ENCODE data around the gene SELENOI. TPM values are rescaled to one million over a fixed set of nuclear protein-coding genes. Genes with fewer than 3 reads are reported as not detected.

Gene SELENOI
- total and polyA plus RNA-seq, 2 of the 4 experiments (the other 2 are of a cell fraction): 5.1 to 25.1 TPM

- H4K91ac ChIP-seq (ENCODE audit: insufficient read depth, low read depth, low read length): 0 out of 2 replicates have a peak overlapping the region, but pooled peaks have one; percentile 33
- peaks cover 13% of the 10 kb centered on the region; the same call in 1 of the 2 replicates for H4K20me1 ChIP-seq (ENCODE audit: insufficient read depth, low read length)
- H4K5ac ChIP-seq (ENCODE audit: low read depth, low read length): no peak overlapping the region
- no peak overlapping the region for H3K4me3 ChIP-seq (ENCODE audit: insufficient read depth, low read depth, low read length)
- H3K27ac ChIP-seq (ENCODE audit: insufficient read depth, low read length): no peak overlapping the region
- no TSS peak for BruUV-seq (replicated peaks)
- H2BK20ac ChIP-seq (ENCODE audit: low read depth, low read length): no peak overlapping the region
- no peaks in the 10 kb centered on the region for H3K36me3 ChIP-seq (ENCODE audit: control insufficient read depth, insufficient read depth, low read length)
- dilution Hi-C loops (cut with HindIII; ENCODE audit: low sequenced_read_pairs, unreplicated experiment): no loop called here
- H3K4ac ChIP-seq (ENCODE audit: low read depth, low read length): no peak overlapping the region
- intact Hi-C loops (cut with micrococcal nuclease): no loop called here
- no peak overlapping the region for H3K18ac ChIP-seq (ENCODE audit: low read depth, low read length)
- H2AK9ac ChIP-seq (replicated peaks; ENCODE audit: low read depth, low read length, poor library complexity): no peak overlapping the region
- peaks cover 18 to 73% of the 10 kb centered on the region in 2 experiments for H3K79me1 ChIP-seq (ENCODE audit: low read depth in 1 of 2, low read length in 2 of 2)
- H3K9me1 ChIP-seq (ENCODE audit: insufficient read depth, low read length): peaks cover 8% of the 10 kb centered on the region
- H3K27me3 ChIP-seq (ENCODE audit: control insufficient read depth, insufficient read depth, low read length): no peaks in the 10 kb centered on the region
- peaks cover 8% of the 10 kb centered on the region for H3K4me1 ChIP-seq (ENCODE audit: control insufficient read depth, insufficient read depth, low read length)
- TF ChIP-seq CTCF (conservative IDR thresholded peaks at IDR 0.05; ENCODE audit: low read depth, low read length): no peak
- TF ChIP-seq RFX5 (IDR thresholded peaks at IDR 0.05; ENCODE audit: low read depth, low read length): no peak
- TF ChIP-seq ELK1 (IDR thresholded peaks at IDR 0.05; ENCODE audit: borderline replicate concordance, low read depth, low read length): no peak
- no peak for TF ChIP-seq SMC3 (IDR thresholded peaks at IDR 0.05; ENCODE audit: low read depth, low read length)
- TF ChIP-seq MAZ (IDR thresholded peaks at IDR 0.05; ENCODE audit: borderline replicate concordance, low read depth, low read length): no peak
- TF ChIP-seq CHD1 (IDR thresholded peaks at IDR 0.05; ENCODE audit: low read depth, low read length): no peak
- no peak for TF ChIP-seq BHLHE40 (IDR thresholded peaks at IDR 0.05; ENCODE audit: low read depth, low read length)
- TF ChIP-seq NFE2L2 (IDR thresholded peaks at IDR 0.05; ENCODE audit: low read depth, low read length): no peak
- no peak for TF ChIP-seq FOS (IDR thresholded peaks at IDR 0.05; ENCODE audit: low read depth, low read length)
- no peak for TF ChIP-seq MAFK (IDR thresholded peaks at IDR 0.05; ENCODE audit: low read depth, low read length)
- TF ChIP-seq RCOR1 (IDR thresholded peaks at IDR 0.05; ENCODE audit: insufficient replicate concordance, low read length): no peak
- no peak for TF ChIP-seq USF2 (IDR thresholded peaks at IDR 0.05; ENCODE audit: low read depth, low read length)
- no peak for TF ChIP-seq MXI1 (IDR thresholded peaks at IDR 0.05; ENCODE audit: borderline replicate concordance, low read depth, low read length)
- no peak for TF ChIP-seq POLR2A (IDR thresholded peaks at IDR 0.05; ENCODE audit: low read depth, low read length)
- no peak for TF ChIP-seq CEBPB (IDR thresholded peaks at IDR 0.05; ENCODE audit: low read depth, low read length)
- TF ChIP-seq RAD21 (IDR thresholded peaks at IDR 0.05; ENCODE audit: low read length): no peak
- H3K23ac ChIP-seq (ENCODE audit: low read depth, low read length): peak overlapping the region; percentile 51; the same call in 1 of the 2 replicates
- no peak overlapping the region for H4K8ac ChIP-seq (ENCODE audit: low read depth in 2 of 2, low read length in 2 of 2)
- WGBS, 2 experiments (ENCODE audit: extremely low coverage in 2 of 2, insufficient read length in 1 of 2): no CpG with 5 or more reads among the region's 2 CpGs
- no peak overlapping the region for H2BK120ac ChIP-seq (ENCODE audit: low read depth, low read length)
- no peaks in the 10 kb centered on the region for H3K9me3 ChIP-seq (ENCODE audit: control insufficient read depth, insufficient read depth, low read length)
- peak; percentile 21 for DNase-seq
- H3K4me2 ChIP-seq (ENCODE audit: low read depth, low read length): no peak overlapping the region
- H2AFZ ChIP-seq (replicated peaks; ENCODE audit: low read length, poor library complexity): no peak overlapping the region
- no peak overlapping the region for H3K56ac ChIP-seq (ENCODE audit: extremely low read depth, insufficient read depth, low read length)
- ChIA-PET CTCF (interaction anchor here (1.1 kb wide), 1 partner anchor 26 kb away, joined by 3 read pairs; no protein-coding TSS in a partner anchor), POLR2A (ENCODE audit: unreplicated experiment) (no interaction called here)
- no peak overlapping the region for H3K14ac ChIP-seq (replicated peaks; ENCODE audit: low read depth, low read length)
- no peak for ATAC-seq (ENCODE audit: low read depth)
- H2BK15ac ChIP-seq (ENCODE audit: low read depth, low read length): no peak overlapping the region
- peak overlapping the region; percentile 40; the same call in 1 of the 2 replicates for H2AK5ac ChIP-seq (ENCODE audit: low read depth, low read length)
- in situ Hi-C loops (cut with MboI; ENCODE audit: low sequenced_read_pairs): no loop called here
- no peak overlapping the region for H3K9ac ChIP-seq (ENCODE audit: low read depth, low read length)
- no peak overlapping the region for H2BK5ac ChIP-seq (ENCODE audit: low read depth, low read length, poor library complexity, severe bottlenecking)
Observed at GRCh38 chr2:26356771-26357170, 10.8 kb downstream of the SELENOI start.
